GM19395 (cell line): Measurements from ENCODE around the gene STXBP1.

ENCODE experiments used
- ATAC-seq: cut with Tn5 transposase; IDR thresholded peaks from one replicate; pipeline ENCODE4 v1.9.1; 2021; ENCODE audit warnings: mild to moderate bottlenecking, moderate library complexity; ENCODE audit not compliant: unreplicated experiment

The STXBP1 gene

GRCh38 chr9:127731938-127732337, 119.9 kb downstream of the STXBP1 start:
- no peak for ATAC-seq

DNA sequence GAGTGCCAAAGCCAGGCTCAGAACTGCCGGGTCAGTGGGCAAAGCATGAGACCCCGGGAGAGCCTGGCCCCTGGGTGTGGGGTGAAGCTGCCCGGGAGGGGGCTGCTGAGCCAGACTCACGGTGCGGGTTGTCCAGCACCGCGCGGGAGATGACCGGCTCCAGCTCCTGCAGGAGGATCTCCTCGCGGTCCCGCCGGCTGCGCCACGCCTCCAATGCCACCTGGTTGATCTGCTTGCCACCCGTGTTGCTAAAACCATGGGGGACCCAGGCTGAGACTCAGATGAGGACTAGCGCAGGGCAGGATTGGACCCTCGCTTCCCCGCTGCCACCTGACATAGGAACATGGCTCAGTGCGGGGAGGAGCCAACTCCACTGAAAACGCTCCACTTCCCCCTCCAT, 120.4 kb downstream of the STXBP1 start:
- no peak for ATAC-seq

GRCh38 chr9:127733614-127734013, 121.5 kb downstream of the STXBP1 start:
- ATAC-seq = no peak

DNA sequence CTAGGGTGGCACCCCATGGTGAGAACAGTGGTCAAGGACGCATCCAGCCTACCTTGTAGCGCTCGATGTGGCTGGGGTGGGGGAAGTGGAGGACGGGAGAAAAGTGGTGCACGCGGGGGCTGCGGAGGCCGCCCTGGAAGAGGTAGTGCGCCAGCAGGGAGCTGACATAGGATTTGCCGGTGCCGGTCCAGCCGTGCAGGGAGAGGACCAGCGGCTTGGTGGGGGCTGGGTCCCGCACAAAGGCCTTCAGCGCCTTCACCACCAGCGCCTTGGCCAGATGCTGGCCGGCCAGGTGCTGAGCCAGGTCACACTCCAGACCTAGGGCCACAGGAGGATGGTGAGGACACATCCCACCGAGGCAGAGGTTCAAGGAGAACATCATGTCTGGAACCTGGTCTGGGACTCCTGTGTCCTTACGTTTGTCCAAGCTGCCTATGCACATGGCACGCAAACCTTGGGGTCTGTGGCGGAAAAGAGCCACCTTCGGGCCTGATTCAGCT, 122.2 kb downstream of the STXBP1 start:
- no peak for ATAC-seq

GRCh38 chr9:127734747-127735529, 122.9 kb downstream of the STXBP1 start, which contains the start of gene TOR2A:
Gene TOR2A (minus strand): TSS chr9:127735294. CDS start chr9:127735270, 24 bp downstream.
- ATAC-seq = peak; percentile 86

- ATAC-seq = peak; percentile 8
These were observed 123.6 kb downstream of the STXBP1 start for GRCh38 chr9:127735530-127736185.

GRCh38 chr9:127738666-127739065, 126.6 kb downstream of the STXBP1 start:
- ATAC-seq = no peak

- no peak for ATAC-seq
These were observed 127.7 kb downstream of the STXBP1 start for GRCh38 chr9:127739614-127740330.

GRCh38 chr9:127741831-127742434, 129.9 kb downstream of the STXBP1 start:
- no peak for ATAC-seq
